Mesendoderm (in vitro differentiated cells): ENCODE data around the gene CERS4.
"Not testable (repeated sequence)": the region's sequence is repeated elsewhere in the genome, so short reads cannot be mapped to it uniquely, and the experiment has no call there.

Experiments used
- DNase-seq: peaks from one replicate; pipeline ENCODE4 v3.0.0; 2013
- H2AK5ac ChIP-seq: 2 replicates; pipeline ENCODE4 v1.6.1; 2013; ENCODE audit warnings: low read length, inconsistent platforms
- H2BK120ac ChIP-seq: 2 replicates; pipeline ENCODE4 v1.6.1; 2013; ENCODE audit warnings: low read depth, mild to moderate bottlenecking, low read length, moderate library complexity, mixed read lengths
- H2BK15ac ChIP-seq: replicated peaks from 2 replicates; pipeline ENCODE4 v1.6.1; 2013; ENCODE audit warnings: low read depth, mild to moderate bottlenecking, moderate library complexity
- H2BK5ac ChIP-seq: 2 replicates; pipeline ENCODE4 v1.6.1; 2013; ENCODE audit warnings: low read length, inconsistent platforms
- H3K18ac ChIP-seq: 2 replicates; pipeline ENCODE4 v1.6.1; 2013; ENCODE audit warnings: mild to moderate bottlenecking, low read length, mixed read lengths
- H3K23ac ChIP-seq: one replicate; pipeline ENCODE4 v1.6.1; 2013; ENCODE audit warnings: low read length
- H3K27ac ChIP-seq: 2 replicates; pipeline ENCODE4 v1.5.1; 2013; ENCODE audit warnings: low read depth, mild to moderate bottlenecking, inconsistent platforms, low read length, moderate library complexity
- H3K27me3 ChIP-seq: 2 replicates; pipeline ENCODE4 v1.6.1; 2013; ENCODE audit warnings: low read length, control low read depth, mild to moderate bottlenecking, inconsistent platforms; ENCODE audit not compliant: insufficient read depth, poor library complexity
- H3K36me3 ChIP-seq: 2 replicates; pipeline ENCODE4 v1.6.1; 2013; ENCODE audit warnings: low read length, inconsistent platforms; ENCODE audit not compliant: control insufficient read depth, insufficient read depth
- H3K4ac ChIP-seq: one replicate; pipeline ENCODE4 v1.6.1; 2013; ENCODE audit warnings: low read depth, mild to moderate bottlenecking, low read length, moderate library complexity
- H3K4me1 ChIP-seq: 2 replicates; pipeline ENCODE4 v1.6.1; 2013; ENCODE audit warnings: low read depth, low read length, inconsistent platforms; ENCODE audit not compliant: control insufficient read depth
- H3K4me2 ChIP-seq: 2 replicates; pipeline ENCODE4 v1.6.1; 2013; ENCODE audit warnings: low read length
- H3K4me3 ChIP-seq: 2 replicates; pipeline ENCODE4 v1.5.1; 2013; ENCODE audit warnings: mild to moderate bottlenecking, low read length
- H3K56ac ChIP-seq: one replicate; pipeline ENCODE4 v1.6.1; 2013; ENCODE audit warnings: low read length
- H3K79me1 ChIP-seq: 2 replicates; pipeline ENCODE4 v1.6.1; 2013; ENCODE audit warnings: low read length, inconsistent platforms
- H3K79me2 ChIP-seq: 2 replicates; pipeline ENCODE4 v1.6.1; 2013; ENCODE audit warnings: mild to moderate bottlenecking, low read length; ENCODE audit not compliant: control insufficient read depth, insufficient read depth
- H3K9ac ChIP-seq: 2 replicates; pipeline ENCODE4 v1.6.1; 2013; ENCODE audit warnings: low read length, inconsistent platforms
- H4K5ac ChIP-seq: one replicate; pipeline ENCODE4 v1.6.1; 2013; ENCODE audit warnings: low read length
- H4K8ac ChIP-seq: one replicate; pipeline ENCODE4 v1.6.1; 2013; ENCODE audit warnings: low read depth, mild to moderate bottlenecking, control low read depth, low read length, moderate library complexity
- WGBS: extraction: QIAGEN DNeasy Blood & Tissue Kit; methylation state at CpG from one replicate; pipeline ENCODE4 v1.1.7; 2013; ENCODE audit warnings: low lambda C conversion rate, missing lambda C conversion rate; ENCODE audit not compliant: insufficient coverage; ENCODE audit errors: extremely low coverage; 5-methylcytosine and 5-hydroxymethylcytosine counted together

The CERS4 gene

GRCh38 chr19:8220481-8220880, 11.3 kb downstream of the CERS4 start:
- no peak overlapping the region for H2AK5ac ChIP-seq
- no peak for DNase-seq
- no peak overlapping the region for H3K27ac ChIP-seq
- H2BK15ac ChIP-seq = no peak overlapping the region
- peaks cover 22% of the 10 kb centered on the region for H3K79me1 ChIP-seq
- H3K9ac ChIP-seq = no peak overlapping the region
- no peak overlapping the region for H3K23ac ChIP-seq
- no peak overlapping the region for H3K18ac ChIP-seq
- H3K4me3 ChIP-seq = no peak overlapping the region
- no peak overlapping the region for H4K5ac ChIP-seq
- H3K27me3 ChIP-seq = no peaks in the 10 kb centered on the region
- H2BK5ac ChIP-seq = no peak overlapping the region
- no peak overlapping the region for H3K4me2 ChIP-seq
- no CpG with 5 or more reads among the region's 11 CpGs for WGBS
- no peaks in the 10 kb centered on the region for H3K4me1 ChIP-seq
- no peak overlapping the region for H2BK120ac ChIP-seq
- H3K4ac ChIP-seq = no peak overlapping the region
- H3K79me2 ChIP-seq = peaks cover 19% of the 10 kb centered on the region
- H4K8ac ChIP-seq = no peak overlapping the region
- peaks cover 2% of the 10 kb centered on the region for H3K36me3 ChIP-seq
- H3K56ac ChIP-seq = no peak overlapping the region

- H3K27ac ChIP-seq = no peak overlapping the region
- H3K27me3 ChIP-seq = no peaks in the 10 kb centered on the region
- WGBS = no CpG with 5 or more reads among the region's 6 CpGs
- H3K36me3 ChIP-seq = peaks cover 2% of the 10 kb centered on the region
- H3K4ac ChIP-seq = no peak overlapping the region
- H3K18ac ChIP-seq = no peak overlapping the region
- no peak overlapping the region for H2AK5ac ChIP-seq
- no peak overlapping the region for H3K4me3 ChIP-seq
- H3K79me2 ChIP-seq = peaks cover 19% of the 10 kb centered on the region
- H2BK120ac ChIP-seq = no peak overlapping the region
- DNase-seq = no peak
- no peak overlapping the region for H2BK5ac ChIP-seq
- no peak overlapping the region for H3K4me2 ChIP-seq
- H3K4me1 ChIP-seq = no peaks in the 10 kb centered on the region
- no peak overlapping the region for H3K56ac ChIP-seq
- no peak overlapping the region for H4K5ac ChIP-seq
- no peak overlapping the region for H3K9ac ChIP-seq
- no peak overlapping the region for H2BK15ac ChIP-seq
- H3K23ac ChIP-seq = no peak overlapping the region
- no peak overlapping the region for H4K8ac ChIP-seq
- H3K79me1 ChIP-seq = peaks cover 23% of the 10 kb centered on the region
These were observed 12.0 kb downstream of the CERS4 start for GRCh38 chr19:8221161-8221560.

GRCh38 chr19:8223442-8223841, 14.3 kb downstream of the CERS4 start:
- H3K4me3 ChIP-seq, H3K18ac ChIP-seq, H4K5ac ChIP-seq, DNase-seq, H3K27ac ChIP-seq, H2AK5ac ChIP-seq, H3K9ac ChIP-seq, H3K23ac ChIP-seq, H2BK5ac ChIP-seq, H3K4me1 ChIP-seq, H2BK120ac ChIP-seq, H3K4ac ChIP-seq, H3K36me3 ChIP-seq, H3K56ac ChIP-seq, H4K8ac ChIP-seq, H3K4me2 ChIP-seq, H3K27me3 ChIP-seq, H2BK15ac ChIP-seq: not testable (repeated sequence)
- Histone ChIP-seq H3K79me1 (peaks cover 21% of the 10 kb centered on the region), H3K79me2 (peaks cover 17% of the 10 kb centered on the region)
- WGBS = no CpG with 5 or more reads among the region's 7 CpGs

GRCh38 chr19:8224394-8225145, 15.4 kb downstream of the CERS4 start:
- H3K23ac ChIP-seq = no peak overlapping the region

GRCh38 chr19:8231073-8231604, 22.0 kb downstream of the CERS4 start:
- peaks cover 1% of the 10 kb centered on the region for H3K36me3 ChIP-seq
- H3K4me1 ChIP-seq = no peaks in the 10 kb centered on the region
- no peak overlapping the region for H2AK5ac ChIP-seq
- no peak overlapping the region for H3K23ac ChIP-seq
- peaks cover 5% of the 10 kb centered on the region for H3K79me2 ChIP-seq
- no peak for DNase-seq
- H3K9ac ChIP-seq = no peak overlapping the region
- no peak overlapping the region for H4K8ac ChIP-seq
- WGBS = no CpG with 5 or more reads among the region's 3 CpGs
- H2BK15ac ChIP-seq = no peak overlapping the region
- H3K79me1 ChIP-seq = peaks cover 6% of the 10 kb centered on the region
- H4K5ac ChIP-seq = no peak overlapping the region
- H2BK5ac ChIP-seq = no peak overlapping the region
- H3K4me3 ChIP-seq = no peak overlapping the region
- H3K27me3 ChIP-seq = no peaks in the 10 kb centered on the region
- no peak overlapping the region for H3K56ac ChIP-seq
- no peak overlapping the region for H3K4ac ChIP-seq
- no peak overlapping the region for H3K18ac ChIP-seq
- H2BK120ac ChIP-seq = no peak overlapping the region
- no peak overlapping the region for H3K27ac ChIP-seq
- H3K4me2 ChIP-seq = no peak overlapping the region

More at GRCh38 chr19:8224394-8225145, 15.4 kb downstream of the CERS4 start:
- Histone ChIP-seq H3K4me2 (no peak overlapping the region), H3K27me3 (no peaks in the 10 kb centered on the region), H3K18ac (no peak overlapping the region), H3K9ac (no peak overlapping the region), H3K79me1 (peaks cover 19% of the 10 kb centered on the region), H3K56ac (no peak overlapping the region), H2BK5ac (no peak overlapping the region), H3K4ac (no peak overlapping the region), H4K5ac (no peak overlapping the region), H2BK120ac (no peak overlapping the region), H3K4me3 (no peak overlapping the region), H2BK15ac (no peak overlapping the region), H3K79me2 (peaks cover 15% of the 10 kb centered on the region), H4K8ac (no peak overlapping the region), H3K4me1 (no peaks in the 10 kb centered on the region), H2AK5ac (no peak overlapping the region), H3K27ac (no peak overlapping the region), H3K36me3 (no peaks in the 10 kb centered on the region)
- no CpG with 5 or more reads among the region's 23 CpGs for WGBS
- DNase-seq = no peak
